Measurements from ENCODE around the gene SUSD1.

The SUSD1 gene

GRCh38 chr9:112035166-112035826, 139.8 kb downstream of the SUSD1 start:
- no peak for DNase-seq

GRCh38 chr9:112034216-112034611, 140.9 kb downstream of the SUSD1 start:
- DNase-seq: no peak

GRCh38 chr9:112033237-112034215, 141.6 kb downstream of the SUSD1 start:
- DNase-seq: no peak

- no peak for DNase-seq
These were observed 142.4 kb downstream of the SUSD1 start for GRCh38 chr9:112032743-112033142.

- no peak for DNase-seq
These were observed 143.1 kb downstream of the SUSD1 start for GRCh38 chr9:112032009-112032408.

- DNase-seq: no peak
These were observed 143.7 kb downstream of the SUSD1 start for GRCh38 chr9:112031400-112031799.

- DNase-seq: no peak
These were observed 145.1 kb downstream of the SUSD1 start for GRCh38 chr9:112029921-112030444.

GRCh38 chr9:112028242-112029221, 146.6 kb downstream of the SUSD1 start:
- DNase-seq: no peak

GRCh38 chr9:112025850-112026249, 149.2 kb downstream of the SUSD1 start:
- no peak for DNase-seq

GRCh38 chr9:112021742-112022141, 153.4 kb downstream of the SUSD1 start:
- no peak for DNase-seq

- DNase-seq: no peak
These were observed 154.2 kb downstream of the SUSD1 start for GRCh38 chr9:112020680-112021596.

GRCh38 chr9:112017878-112018277, 157.2 kb downstream of the SUSD1 start:
- DNase-seq: no peak

- DNase-seq: no peak
These were observed 159.4 kb downstream of the SUSD1 start for GRCh38 chr9:112015736-112016135.

GRCh38 chr9:112015149-112015548, 159.9 kb downstream of the SUSD1 start:
- DNase-seq: no peak

- DNase-seq: no peak
These were observed 161.8 kb downstream of the SUSD1 start for GRCh38 chr9:112013266-112013665.

GRCh38 chr9:112012026-112012902, 162.8 kb downstream of the SUSD1 start:
- no peak for DNase-seq

- no peak for DNase-seq
These were observed 164.0 kb downstream of the SUSD1 start for GRCh38 chr9:112011051-112011620.

- no peak for DNase-seq
These were observed 164.6 kb downstream of the SUSD1 start for GRCh38 chr9:112010537-112010936.

GRCh38 chr9:112009656-112010055, 165.4 kb downstream of the SUSD1 start:
- no peak for DNase-seq
